Measurements from ENCODE around the gene MIS18BP1. TPM values are rescaled to one million over a fixed set of nuclear protein-coding genes. Genes with fewer than 3 reads are reported as not detected.

MIS18BP1 gene
- total RNA-seq, 1 donor from 2014 or later: 42.3 TPM

- H3K4me1 Mint-ChIP-seq (ENCODE audit: unreplicated experiment): no peaks in the 10 kb centered on the region
- TF ChIP-seq, protein P1, sequence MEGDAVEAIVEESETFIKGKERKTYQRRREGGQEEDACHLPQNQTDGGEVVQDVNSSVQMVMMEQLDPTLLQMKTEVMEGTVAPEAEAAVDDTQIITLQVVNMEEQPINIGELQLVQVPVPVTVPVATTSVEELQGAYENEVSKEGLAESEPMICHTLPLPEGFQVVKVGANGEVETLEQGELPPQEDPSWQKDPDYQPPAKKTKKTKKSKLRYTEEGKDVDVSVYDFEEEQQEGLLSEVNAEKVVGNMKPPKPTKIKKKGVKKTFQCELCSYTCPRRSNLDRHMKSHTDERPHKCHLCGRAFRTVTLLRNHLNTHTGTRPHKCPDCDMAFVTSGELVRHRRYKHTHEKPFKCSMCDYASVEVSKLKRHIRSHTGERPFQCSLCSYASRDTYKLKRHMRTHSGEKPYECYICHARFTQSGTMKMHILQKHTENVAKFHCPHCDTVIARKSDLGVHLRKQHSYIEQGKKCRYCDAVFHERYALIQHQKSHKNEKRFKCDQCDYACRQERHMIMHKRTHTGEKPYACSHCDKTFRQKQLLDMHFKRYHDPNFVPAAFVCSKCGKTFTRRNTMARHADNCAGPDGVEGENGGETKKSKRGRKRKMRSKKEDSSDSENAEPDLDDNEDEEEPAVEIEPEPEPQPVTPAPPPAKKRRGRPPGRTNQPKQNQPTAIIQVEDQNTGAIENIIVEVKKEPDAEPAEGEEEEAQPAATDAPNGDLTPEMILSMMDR (conservative IDR thresholded peaks at IDR 0.05): no peak
- no peaks in the 10 kb centered on the region for H3K27me3 Mint-ChIP-seq
- H3K36me3 Mint-ChIP-seq: peaks cover 4% of the 10 kb centered on the region
- DNase-seq (ENCODE audit: extremely low spot score, unreplicated experiment): no peak
- no peak overlapping the region for H3K27ac Mint-ChIP-seq
- H3K9me3 Mint-ChIP-seq: no peaks in the 10 kb centered on the region
- no peak overlapping the region for H3K4me3 Mint-ChIP-seq
Observed at GRCh38 chr14:45169906-45170305, 83.1 kb downstream of the MIS18BP1 start.

- no peak for DNase-seq (ENCODE audit: extremely low spot score, unreplicated experiment)
- TF ChIP-seq, protein P1 (conservative IDR thresholded peaks at IDR 0.05): no peak
- Mint-ChIP-seq H3K9me3 (no peaks in the 10 kb centered on the region), H3K27ac (no peak overlapping the region), H3K4me1 (ENCODE audit: unreplicated experiment) (no peaks in the 10 kb centered on the region), H3K36me3 (peaks cover 5% of the 10 kb centered on the region), H3K27me3 (no peaks in the 10 kb centered on the region), H3K4me3 (no peak overlapping the region)
Observed at GRCh38 chr14:45156067-45156466, 96.9 kb downstream of the MIS18BP1 start.

Other genes starting within 250 kb of the MIS18BP1 start
- gene PRPF39, start 169.1 kb downstream of the MIS18BP1 start, total RNA-seq (ENCODE audit: low replicate concordance): 50.6 and 51.7 TPM in 2 replicates
- gene FKBP3, start 118.7 kb downstream of the MIS18BP1 start, total RNA-seq (ENCODE audit: low replicate concordance): 66.1 and 96.9 TPM in 2 replicates
- 5.4 and 12.4 TPM in 2 replicates for gene FANCM, start 117.3 kb downstream of the MIS18BP1 start, total RNA-seq (ENCODE audit: low replicate concordance)

Measured in type B pancreatic cell (in vitro differentiated cells).